Mesodermal cell (in vitro differentiated cells): ENCODE data around the gene ZNF282.
A peak's percentile ranks its signal among the peaks of the same experiment; 100 is the strongest.
"Not testable (repeated sequence)": the region's sequence is repeated elsewhere in the genome, so short reads cannot be mapped to it uniquely, and the experiment has no call there.

Experiments used
- H3K27ac ChIP-seq: 2 replicates; pipeline ENCODE4 v1.7.0; 2013; ENCODE audit warnings: mild to moderate bottlenecking, low read depth, low read length, moderate library complexity; ENCODE audit not compliant: severe bottlenecking
- H3K36me3 ChIP-seq: 2 replicates; pipeline ENCODE4 v1.7.1; 2013; ENCODE audit warnings: mild to moderate bottlenecking, low read length, moderate library complexity; ENCODE audit not compliant: control insufficient read depth, insufficient read depth
- H3K4me1 ChIP-seq: one replicate; pipeline ENCODE4 v1.7.1; 2013; ENCODE audit warnings: mild to moderate bottlenecking, low read length; ENCODE audit not compliant: insufficient read depth, control insufficient read depth, poor library complexity, severe bottlenecking
- H3K4me3 ChIP-seq: 2 replicates; pipeline ENCODE4 v1.7.0; 2013; ENCODE audit warnings: low read length, control low read depth, mild to moderate bottlenecking; ENCODE audit not compliant: insufficient read depth, poor library complexity, severe bottlenecking; ENCODE audit errors: extremely low read depth
- H3K9me3 ChIP-seq: 2 replicates; pipeline ENCODE4 v1.7.1; 2013; ENCODE audit warnings: mild to moderate bottlenecking, low read length, moderate library complexity; ENCODE audit not compliant: control insufficient read depth
- WGBS, 2 experiments: methylation state at CpG; one replicate each; pipeline ENCODE4 v1.1.5; 2013; ENCODE audit warnings: missing lambda C conversion rate in 2 of 2; ENCODE audit not compliant: insufficient coverage in 2 of 2; 5-methylcytosine and 5-hydroxymethylcytosine counted together

The ZNF282 gene

GRCh38 chr7:149255174-149255573, 59.8 kb downstream of the ZNF282 start:
- 100% methylated on average over 1 of the region's 5 CpGs for WGBS, 2 experiments
- H3K27ac ChIP-seq = no peak overlapping the region
- H3K4me1 ChIP-seq = no peaks in the 10 kb centered on the region
- H3K9me3 ChIP-seq = no peaks in the 10 kb centered on the region
- peaks cover 56% of the 10 kb centered on the region for H3K36me3 ChIP-seq
- H3K4me3 ChIP-seq = no peak overlapping the region

GRCh38 chr7:149256568-149256967, 61.2 kb downstream of the ZNF282 start:
- WGBS, 2 experiments = 100% methylated on average over 2 of the region's 4 CpGs
- Histone ChIP-seq H3K36me3 (peaks cover 44% of the 10 kb centered on the region), H3K9me3 (no peaks in the 10 kb centered on the region), H3K27ac (no peak overlapping the region), H3K4me1 (no peaks in the 10 kb centered on the region), H3K4me3 (no peak overlapping the region)

GRCh38 chr7:149257146-149257545, 61.8 kb downstream of the ZNF282 start:
- Histone ChIP-seq H3K4me1 (no peaks in the 10 kb centered on the region), H3K4me3 (no peak overlapping the region), H3K36me3 (peaks cover 39% of the 10 kb centered on the region), H3K9me3 (no peaks in the 10 kb centered on the region), H3K27ac (no peak overlapping the region)
- WGBS, 2 experiments = 80 to 100% methylated on average over 1 to 2 of the region's 2 CpGs

- Histone ChIP-seq H3K36me3 (peaks cover 24% of the 10 kb centered on the region), H3K4me1 (no peaks in the 10 kb centered on the region), H3K27ac (peak overlapping the region; percentile 86), H3K9me3 (no peaks in the 10 kb centered on the region), H3K4me3 (peak overlapping the region; percentile 47)
- 7 to 16% methylated on average over 12 of the region's 16 CpGs for WGBS, 2 experiments
These were observed 66.0 kb downstream of the ZNF282 start for GRCh38 chr7:149261316-149261828.

GRCh38 chr7:149261829-149262617, 66.7 kb downstream of the ZNF282 start, which contains the start of gene ZNF783:
TSS of gene ZNF783 (plus strand) at chr7:149262196. CDS start at chr7:149262334, 138 bp downstream.
- peak within 1 kb of the TSS; percentile 86 for H3K27ac ChIP-seq
- H3K4me3 ChIP-seq = peak within 1 kb of the TSS; percentile 47
- no peaks in the 10 kb centered on the region for H3K4me1 ChIP-seq
- H3K36me3 ChIP-seq = peaks cover 29% of the 10 kb centered on the region
- no peaks in the 10 kb centered on the region for H3K9me3 ChIP-seq
- 1% methylated on average over 92 to 97 of the region's 115 CpGs for WGBS, 2 experiments

- WGBS, 2 experiments = 95 to 96% methylated on average over 15 to 21 of the region's 21 CpGs
- Histone ChIP-seq H3K9me3 (no peaks in the 10 kb centered on the region), H3K27ac (no peak overlapping the region), H3K36me3 (peaks cover 56% of the 10 kb centered on the region), H3K4me3 (no peak overlapping the region), H3K4me1 (no peaks in the 10 kb centered on the region)
These were observed 71.1 kb downstream of the ZNF282 start for GRCh38 chr7:149266451-149266850.

- Histone ChIP-seq H3K27ac (no peak overlapping the region), H3K4me1 (no peaks in the 10 kb centered on the region), H3K36me3 (peaks cover 66% of the 10 kb centered on the region), H3K9me3 (no peaks in the 10 kb centered on the region), H3K4me3 (no peak overlapping the region)
- 91 to 100% methylated on average over 4 to 6 of the region's 8 CpGs for WGBS, 2 experiments
These were observed 72.4 kb downstream of the ZNF282 start for GRCh38 chr7:149267733-149268132.

- not testable (repeated sequence) for H3K4me1 ChIP-seq, H3K9me3 ChIP-seq, H3K4me3 ChIP-seq, H3K27ac ChIP-seq
- H3K36me3 ChIP-seq = peaks cover 77% of the 10 kb centered on the region
- 98 to 100% methylated on average over 4 to 5 of the region's 8 CpGs for WGBS, 2 experiments
These were observed 79.1 kb downstream of the ZNF282 start for GRCh38 chr7:149274424-149274823.
